K562 (cell line): ENCODE data around the gene PTP4A1.

ENCODE experiments used
- CHD2 ChIP-seq: IDR thresholded peaks from 2 replicates; pipeline ENCODE4 v1.6.1; 2011; ENCODE audit warnings: low read depth, low read length
- GABPA ChIP-seq: fragments of 200-800 bp; sonication (Bioruptor generic); conservative IDR thresholded peaks from 2 replicates; pipeline ENCODE4 v1.6.1; 2016; ENCODE audit warnings: low read depth, missing genetic modification characterization, missing compliant biosample characterization
- KAT7 ChIP-seq: sonication (generic); formaldehyde crosslinking; IDR thresholded peaks from 2 replicates; pipeline ENCODE4 v1.8.0; 2022; ENCODE audit warnings: missing genetic modification reagents, mild to moderate bottlenecking, borderline replicate concordance
- NFIC ChIP-seq: fragments of 450-650 bp; IDR thresholded peaks from 2 replicates; pipeline ENCODE4 v1.6.1; 2017; ENCODE audit warnings: mild to moderate bottlenecking, inconsistent platforms
- POLR2A ChIP-seq: fragments of 450-650 bp; conservative IDR thresholded peaks from 2 replicates; pipeline ENCODE4 v1.6.1; 2016
- TRIM24 ChIP-seq, 2 experiments: fragments of 450-650 bp; IDR thresholded peaks; 2 replicates each; pipeline ENCODE4 v1.6.1; 2016
- ZNF76 ChIP-seq: fragments of 250-450 bp; sonication (Bioruptor Pico); IDR thresholded peaks from 2 replicates; pipeline ENCODE4 v1.4.0; 2020; ENCODE audit warnings: mild to moderate bottlenecking, moderate library complexity, borderline replicate concordance

GRCh38 chr6:63578757-63579156 is 6.5 kb downstream of the PTP4A1 start:
- no peak for TF ChIP-seq KAT7 (CRISPR knock-in tag)
- TF ChIP-seq TRIM24 (IDR thresholded peaks at IDR 0.05): no peak
- no peak for TF ChIP-seq GABPA (tag)
- no peak for TF ChIP-seq POLR2A
- TF ChIP-seq CHD2: no peak
- no peak for TF ChIP-seq NFIC
- no peak for TF ChIP-seq ZNF76 (CRISPR knock-in tag)
